GM12878 (cell line): ENCODE data around the gene EHD4. TPM values are rescaled to one million over a fixed set of nuclear protein-coding genes. Genes with fewer than 3 reads are reported as not detected.

Experiments
- ATAC-seq: fragments of 200-7000 bp; cut with Tn5 transposase; 3 replicates; pipeline ENCODE4 v1.9.1; 2020; ENCODE audit warnings: mild to moderate bottlenecking, moderate library complexity
- BruUV-seq: library from RNA; stranded (reverse); fragments of 400-500 nt; replicated peaks from 2 replicates; lab custom pipeline; 2021; lab: Mats Ljungman, UMichigan
- CTCF ChIA-PET: fragments of 300-600 bp; sonication (Branson Sonifier 250); formaldehyde crosslinking; extraction: SDS; loops from one replicate; lab custom pipeline; 2021; ENCODE audit warnings: inconsistent platforms; lab: Yijun Ruan, JAX
- POLR2A ChIA-PET: fragments of 350-600 bp; formaldehyde crosslinking; extraction: SDS; loops from one replicate; lab custom pipeline; 2021; ENCODE audit warnings: inconsistent platforms; lab: Charles Lee
- RAD21 ChIA-PET: fragments of 300-600 bp; sonication (Branson Sonifier 250); formaldehyde crosslinking; loops from one replicate; lab custom pipeline; 2023; ENCODE audit warnings: antibody characterized with exemption; ENCODE audit not compliant: unreplicated experiment; lab: Charles Lee
- SMC1A ChIA-PET: fragments of 300-600 bp; sonication (Branson Sonifier 250); formaldehyde crosslinking; loops from one replicate; lab custom pipeline; 2023; ENCODE audit not compliant: unreplicated experiment, uncharacterized antibody; lab: Charles Lee
- DNase-seq: peaks from one replicate; pipeline ENCODE4 v3.0.0-alpha.2; 2011; ENCODE audit warnings: low read depth, low spot score
- FAIRE-seq: peaks from 3 replicates; lab custom pipeline; 2011; peaks lifted over from hg19 to GRCh38; lab: Jason Lieb, UNC
- H2AFZ ChIP-seq: 2 replicates; pipeline ENCODE4 v1.6.0; 2011; ENCODE audit warnings: low read depth, low read length, control low read depth; ENCODE audit not compliant: control insufficient read depth
- H3K27ac ChIP-seq: 2 replicates; pipeline ENCODE4 v1.5.1; 2011; ENCODE audit warnings: control low read depth; ENCODE audit not compliant: control insufficient read depth, insufficient read depth
- H3K27me3 ChIP-seq, 2 experiments: replicated peaks in 1 of 2; 2 replicates each; pipeline versions ENCODE4 v1.6.0 to v1.6.1; 2011; ENCODE audit warnings: low read length in 1 of 2; ENCODE audit not compliant: control insufficient read depth in 2 of 2, insufficient read depth in 2 of 2
- H3K36me3 ChIP-seq, 2 experiments: 2 replicates each; pipeline ENCODE4 v1.5.1; 2011; ENCODE audit warnings: low read length in 1 of 2; ENCODE audit not compliant: control insufficient read depth in 2 of 2, insufficient read depth in 2 of 2
- H3K4me1 ChIP-seq: 2 replicates; pipeline ENCODE4 v1.6.1; 2011; ENCODE audit warnings: mild to moderate bottlenecking, low read length, moderate library complexity, mixed read lengths; ENCODE audit not compliant: control insufficient read depth, insufficient read depth
- H3K4me2 ChIP-seq: 2 replicates; pipeline ENCODE4 v1.6.0; 2011; ENCODE audit warnings: control low read depth; ENCODE audit not compliant: control insufficient read depth, insufficient read depth
- H3K4me3 ChIP-seq: fragments of 200-600 bp; sonication (generic); 2 replicates; pipeline ENCODE4 v1.5.1; 2016
- H3K79me2 ChIP-seq: 2 replicates; pipeline ENCODE4 v1.6.0; 2011; ENCODE audit warnings: low read length; ENCODE audit not compliant: control insufficient read depth, insufficient read depth
- H3K9ac ChIP-seq: 2 replicates; pipeline ENCODE4 v1.8.0; 2011; ENCODE audit warnings: low read length, control low read depth, mixed read lengths; ENCODE audit not compliant: control insufficient read depth, insufficient read depth
- H3K9me3 ChIP-seq: replicated peaks from 3 replicates; pipeline ENCODE4 v1.5.1; 2011; ENCODE audit warnings: mild to moderate bottlenecking, low read length; ENCODE audit not compliant: control insufficient read depth, insufficient read depth
- H4K20me1 ChIP-seq: 2 replicates; pipeline ENCODE4 v1.6.0; 2011; ENCODE audit not compliant: control insufficient read depth, insufficient read depth
- CBX3 ChIP-seq: fragments of 200-600 bp; sonication (generic); IDR thresholded peaks from 2 replicates; pipeline ENCODE4 v1.6.1; 2016; ENCODE audit warnings: low read depth, borderline replicate concordance
- FOXM1 ChIP-seq: IDR thresholded peaks from 2 replicates; pipeline ENCODE4 v1.6.1; 2012; ENCODE audit warnings: low read depth, mild to moderate bottlenecking, inconsistent platforms, low read length, moderate library complexity
- HCFC1 ChIP-seq: fragments of 150-350 bp; IDR thresholded peaks from 2 replicates; pipeline ENCODE4 v1.6.1; 2014; ENCODE audit warnings: low read length
- LARP7 ChIP-seq: fragments of 450-650 bp; IDR thresholded peaks from 2 replicates; pipeline ENCODE4 v1.6.1; 2017; ENCODE audit warnings: mild to moderate bottlenecking
- NR2C1 ChIP-seq: fragments of 450-650 bp; IDR thresholded peaks from 2 replicates; pipeline ENCODE4 v1.6.1; 2017; ENCODE audit warnings: antibody characterized with exemption, mild to moderate bottlenecking, moderate library complexity
- SREBF1 ChIP-seq: IDR thresholded peaks from 2 replicates; pipeline ENCODE4 v1.6.1; 2012; ENCODE audit warnings: mild to moderate bottlenecking, low read length
- STAT1 ChIP-seq: fragments of 450-650 bp; conservative IDR thresholded peaks from 2 replicates; pipeline ENCODE4 v1.6.1; 2014; ENCODE audit warnings: antibody characterized with exemption, mild to moderate bottlenecking
- TARDBP ChIP-seq: IDR thresholded peaks from 2 replicates; pipeline ENCODE4 v1.6.1; 2016; ENCODE audit warnings: borderline replicate concordance
- YY1 ChIP-seq: IDR thresholded peaks from 2 replicates; pipeline ENCODE4 v1.6.1; 2011; ENCODE audit warnings: low read depth, mild to moderate bottlenecking, low read length
- ZNF207 ChIP-seq: fragments of 450-650 bp; IDR thresholded peaks from 2 replicates; pipeline ENCODE4 v1.6.1; 2014; ENCODE audit warnings: antibody characterized with exemption, mild to moderate bottlenecking, borderline replicate concordance
- ZNF24 ChIP-seq: fragments of 450-650 bp; IDR thresholded peaks from 2 replicates; pipeline ENCODE4 v1.6.1; 2017; ENCODE audit warnings: antibody characterized with exemption, mild to moderate bottlenecking
- WGBS: methylation state at CpG from one replicate; pipeline ENCODE4 v1.1.6; 2016; ENCODE audit warnings: low lambda C conversion rate; ENCODE audit not compliant: insufficient replicate concordance, insufficient coverage; ENCODE audit errors: missing lambda C conversion rate; 5-methylcytosine and 5-hydroxymethylcytosine counted together
- in situ Hi-C: fragments of 300-500 bp; cut with MboI; formaldehyde crosslinking; loops from 9 replicates; pipeline ENCODE4 v1.14.3; 2018; ENCODE audit warnings: mixed read lengths
- intact Hi-C: fragments of 100-400 bp; cut with micrococcal nuclease; formaldehyde crosslinking; loops from one replicate; pipeline ENCODE4 v1.14.2; 2022; ENCODE audit not compliant: unreplicated experiment
- polyA plus RNA-seq, 11 experiments: library from polyadenylated mRNA; depleted of rRNA in 4 of 11; unstranded in 6 of 11; stranded (reverse) in 5 of 11; fragments of >200 nt; fragmentation: Nextera tagmentation in 4 of 11; fragmentation: Illumina TruSeq in 1 of 11; extraction: Ambion mirVana in 4 of 11; extraction: Trizol in 1 of 11; gene quantifications; 1 replicate in 1 of 11; 2 replicates in 10 of 11; pipeline versions ENCODE4 v1.2.1 to v1.2.3, GENCODE V29; 2011 to 2016; ENCODE audit warnings: inconsistent platforms in 2 of 11, missing spikeins in 2 of 11, low read depth in 1 of 11
- total RNA-seq, 4 experiments: library from RNA; depleted of rRNA in 3 of 4; stranded (reverse); fragments of >200 nt in 3 of 4; fragmentation: Illumina TruSeq in 1 of 4; extraction: Trizol in 1 of 4; gene quantifications; 2 replicates each; pipeline versions ENCODE4 v1.2.1 to v1.2.3, GENCODE V29; 2013 to 2021
- TF ChIP-seq, protein P1 (sequence below): IDR thresholded peaks from 2 replicates; pipeline ENCODE4 v1.6.1; 2011; ENCODE audit warnings: borderline replicate concordance, low read depth, mild to moderate bottlenecking, moderate library complexity, low read length; ENCODE audit not compliant: insufficient read depth, poor library complexity, severe bottlenecking
- TF ChIP-seq, protein P2 (sequence below): fragments of 450-650 bp; IDR thresholded peaks from 2 replicates; pipeline ENCODE4 v1.6.1; 2018; ENCODE audit warnings: borderline replicate concordance, mild to moderate bottlenecking; ENCODE audit not compliant: partially characterized antibody
- TF ChIP-seq, protein P3 (sequence below): fragments of 450-650 bp; IDR thresholded peaks from 2 replicates; pipeline ENCODE4 v1.6.1; 2016; ENCODE audit warnings: mild to moderate bottlenecking, moderate library complexity, borderline replicate concordance
- TF ChIP-seq, protein P4 (sequence below): fragments of 450-650 bp; IDR thresholded peaks from 2 replicates; pipeline ENCODE4 v1.6.1; 2018; ENCODE audit warnings: mild to moderate bottlenecking, low read depth, moderate library complexity; ENCODE audit not compliant: partially characterized antibody

EHD4 gene
- total and polyA plus RNA-seq, 10 of the 15 experiments (the other 5 are each of a cell fraction or from before 2014, with no cell fraction given) = 4.2 to 62.9 (median 44.7) TPM

DNA sequence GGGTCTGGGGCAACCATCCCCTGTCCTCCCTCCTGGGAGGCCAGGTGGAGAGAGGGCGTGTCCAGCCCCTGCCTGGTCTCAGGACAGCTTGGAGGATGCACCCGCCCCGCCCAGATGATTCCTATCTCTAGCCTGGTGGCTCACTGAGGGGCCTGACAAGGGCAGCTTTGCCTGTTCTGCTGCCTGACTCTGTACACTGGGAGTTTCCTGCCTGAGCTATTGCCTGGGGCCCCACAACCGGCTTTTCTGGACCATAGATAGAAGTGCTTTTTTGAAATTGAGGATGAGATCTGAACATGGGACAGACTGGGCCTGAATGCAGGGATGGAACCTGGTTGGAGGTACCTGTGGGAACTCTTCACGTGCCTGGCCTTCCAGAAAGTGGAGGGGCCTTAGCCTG lies 49.2 kb upstream of the EHD4 start:
- TF ChIP-seq, protein P1, sequence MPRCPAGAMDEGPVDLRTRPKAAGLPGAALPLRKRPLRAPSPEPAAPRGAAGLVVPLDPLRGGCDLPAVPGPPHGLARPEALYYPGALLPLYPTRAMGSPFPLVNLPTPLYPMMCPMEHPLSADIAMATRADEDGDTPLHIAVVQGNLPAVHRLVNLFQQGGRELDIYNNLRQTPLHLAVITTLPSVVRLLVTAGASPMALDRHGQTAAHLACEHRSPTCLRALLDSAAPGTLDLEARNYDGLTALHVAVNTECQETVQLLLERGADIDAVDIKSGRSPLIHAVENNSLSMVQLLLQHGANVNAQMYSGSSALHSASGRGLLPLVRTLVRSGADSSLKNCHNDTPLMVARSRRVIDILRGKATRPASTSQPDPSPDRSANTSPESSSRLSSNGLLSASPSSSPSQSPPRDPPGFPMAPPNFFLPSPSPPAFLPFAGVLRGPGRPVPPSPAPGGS = no peak
- TF ChIP-seq NR2C1 (no peak), CBX3 (no peak), LARP7 (no peak), YY1 (no peak), ZNF24 (no peak), STAT1 (no peak), ZNF207 (no peak), FOXM1 (no peak), TARDBP (no peak), SREBF1 (no peak), HCFC1 (no peak)
- TF ChIP-seq, protein P2, sequence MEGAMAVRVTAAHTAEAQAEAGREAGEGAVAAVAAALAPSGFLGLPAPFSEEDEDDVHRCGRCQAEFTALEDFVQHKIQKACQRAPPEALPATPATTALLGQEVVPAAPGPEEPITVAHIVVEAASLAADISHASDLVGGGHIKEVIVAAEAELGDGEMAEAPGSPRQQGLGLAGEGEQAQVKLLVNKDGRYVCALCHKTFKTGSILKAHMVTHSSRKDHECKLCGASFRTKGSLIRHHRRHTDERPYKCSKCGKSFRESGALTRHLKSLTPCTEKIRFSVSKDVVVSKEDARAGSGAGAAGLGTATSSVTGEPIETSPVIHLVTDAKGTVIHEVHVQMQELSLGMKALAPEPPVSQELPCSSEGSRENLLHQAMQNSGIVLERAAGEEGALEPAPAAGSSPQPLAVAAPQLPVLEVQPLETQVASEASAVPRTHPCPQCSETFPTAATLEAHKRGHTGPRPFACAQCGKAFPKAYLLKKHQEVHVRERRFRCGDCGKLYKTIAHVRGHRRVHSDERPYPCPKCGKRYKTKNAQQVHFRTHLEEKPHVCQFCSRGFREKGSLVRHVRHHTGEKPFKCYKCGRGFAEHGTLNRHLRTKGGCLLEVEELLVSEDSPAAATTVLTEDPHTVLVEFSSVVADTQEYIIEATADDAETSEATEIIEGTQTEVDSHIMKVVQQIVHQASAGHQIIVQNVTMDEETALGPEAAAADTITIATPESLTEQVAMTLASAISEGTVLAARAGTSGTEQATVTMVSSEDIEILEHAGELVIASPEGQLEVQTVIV = no peak
- TF ChIP-seq, protein P3, sequence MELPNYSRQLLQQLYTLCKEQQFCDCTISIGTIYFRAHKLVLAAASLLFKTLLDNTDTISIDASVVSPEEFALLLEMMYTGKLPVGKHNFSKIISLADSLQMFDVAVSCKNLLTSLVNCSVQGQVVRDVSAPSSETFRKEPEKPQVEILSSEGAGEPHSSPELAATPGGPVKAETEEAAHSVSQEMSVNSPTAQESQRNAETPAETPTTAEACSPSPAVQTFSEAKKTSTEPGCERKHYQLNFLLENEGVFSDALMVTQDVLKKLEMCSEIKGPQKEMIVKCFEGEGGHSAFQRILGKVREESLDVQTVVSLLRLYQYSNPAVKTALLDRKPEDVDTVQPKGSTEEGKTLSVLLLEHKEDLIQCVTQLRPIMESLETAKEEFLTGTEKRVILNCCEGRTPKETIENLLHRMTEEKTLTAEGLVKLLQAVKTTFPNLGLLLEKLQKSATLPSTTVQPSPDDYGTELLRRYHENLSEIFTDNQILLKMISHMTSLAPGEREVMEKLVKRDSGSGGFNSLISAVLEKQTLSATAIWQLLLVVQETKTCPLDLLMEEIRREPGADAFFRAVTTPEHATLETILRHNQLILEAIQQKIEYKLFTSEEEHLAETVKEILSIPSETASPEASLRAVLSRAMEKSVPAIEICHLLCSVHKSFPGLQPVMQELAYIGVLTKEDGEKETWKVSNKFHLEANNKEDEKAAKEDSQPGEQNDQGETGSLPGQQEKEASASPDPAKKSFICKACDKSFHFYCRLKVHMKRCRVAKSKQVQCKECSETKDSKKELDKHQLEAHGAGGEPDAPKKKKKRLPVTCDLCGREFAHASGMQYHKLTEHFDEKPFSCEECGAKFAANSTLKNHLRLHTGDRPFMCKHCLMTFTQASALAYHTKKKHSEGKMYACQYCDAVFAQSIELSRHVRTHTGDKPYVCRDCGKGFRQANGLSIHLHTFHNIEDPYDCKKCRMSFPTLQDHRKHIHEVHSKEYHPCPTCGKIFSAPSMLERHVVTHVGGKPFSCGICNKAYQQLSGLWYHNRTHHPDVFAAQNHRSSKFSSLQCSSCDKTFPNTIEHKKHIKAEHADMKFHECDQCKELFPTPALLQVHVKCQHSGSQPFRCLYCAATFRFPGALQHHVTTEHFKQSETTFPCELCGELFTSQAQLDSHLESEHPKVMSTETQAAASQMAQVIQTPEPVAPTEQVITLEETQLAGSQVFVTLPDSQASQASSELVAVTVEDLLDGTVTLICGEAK = no peak
- TF ChIP-seq, protein P4, sequence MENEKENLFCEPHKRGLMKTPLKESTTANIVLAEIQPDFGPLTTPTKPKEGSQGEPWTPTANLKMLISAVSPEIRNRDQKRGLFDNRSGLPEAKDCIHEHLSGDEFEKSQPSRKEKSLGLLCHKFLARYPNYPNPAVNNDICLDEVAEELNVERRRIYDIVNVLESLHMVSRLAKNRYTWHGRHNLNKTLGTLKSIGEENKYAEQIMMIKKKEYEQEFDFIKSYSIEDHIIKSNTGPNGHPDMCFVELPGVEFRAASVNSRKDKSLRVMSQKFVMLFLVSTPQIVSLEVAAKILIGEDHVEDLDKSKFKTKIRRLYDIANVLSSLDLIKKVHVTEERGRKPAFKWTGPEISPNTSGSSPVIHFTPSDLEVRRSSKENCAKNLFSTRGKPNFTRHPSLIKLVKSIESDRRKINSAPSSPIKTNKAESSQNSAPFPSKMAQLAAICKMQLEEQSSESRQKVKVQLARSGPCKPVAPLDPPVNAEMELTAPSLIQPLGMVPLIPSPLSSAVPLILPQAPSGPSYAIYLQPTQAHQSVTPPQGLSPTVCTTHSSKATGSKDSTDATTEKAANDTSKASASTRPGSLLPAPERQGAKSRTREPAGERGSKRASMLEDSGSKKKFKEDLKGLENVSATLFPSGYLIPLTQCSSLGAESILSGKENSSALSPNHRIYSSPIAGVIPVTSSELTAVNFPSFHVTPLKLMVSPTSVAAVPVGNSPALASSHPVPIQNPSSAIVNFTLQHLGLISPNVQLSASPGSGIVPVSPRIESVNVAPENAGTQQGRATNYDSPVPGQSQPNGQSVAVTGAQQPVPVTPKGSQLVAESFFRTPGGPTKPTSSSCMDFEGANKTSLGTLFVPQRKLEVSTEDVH = no peak
- BruUV-seq = no TSS peak
- H3K79me2 ChIP-seq = no peaks in the 10 kb centered on the region
- RAD21 ChIA-PET = interaction anchor here (0.6 kb wide), 1 partner anchor 61 kb away, joined by 4 read pairs; no protein-coding TSS in a partner anchor
- FAIRE-seq (no peak), DNase-seq (no peak), ATAC-seq (no peak)
- CTCF ChIA-PET = no interaction called here
- H3K36me3 ChIP-seq = no peaks in the 10 kb centered on the region
- H3K4me3 ChIP-seq = no peak overlapping the region
- H2AFZ ChIP-seq = no peak overlapping the region
- H3K27me3 ChIP-seq = no peaks in the 10 kb centered on the region; a peak in 1 of 4 replicates
- no peaks in the 10 kb centered on the region for H3K4me1 ChIP-seq
- H3K9ac ChIP-seq = no peak overlapping the region
- no peaks in the 10 kb centered on the region; the same call in 2 of the 3 replicates for H3K9me3 ChIP-seq
- H4K20me1 ChIP-seq = no peaks in the 10 kb centered on the region
- SMC1A ChIA-PET = interaction anchor here (0.8 kb wide), 1 partner anchor 9 kb away, joined by 3 read pairs; no protein-coding TSS in a partner anchor
- H3K4me2 ChIP-seq = no peak overlapping the region
- WGBS = 26% methylated on average over 5 of the region's 5 CpGs
- no peak overlapping the region for H3K27ac ChIP-seq
- in situ Hi-C loops = no loop called here
- intact Hi-C loops = no loop called here
- POLR2A ChIA-PET = no interaction called here
